PC-9 (cell line): ENCODE measurements around the gene RPGRIP1L.

Experiments
- EZH2 ChIP-seq: fragments of 200-600 bp; sonication (generic); IDR thresholded peaks from 2 replicates; pipeline ENCODE4 v1.8.0; 2017; ENCODE audit warnings: antibody characterized with exemption, low read depth
- TF ChIP-seq, protein P1 (sequence below): fragments of 200-600 bp; sonication (generic); conservative IDR thresholded peaks from 2 replicates; pipeline ENCODE4 v1.6.1; 2017; ENCODE audit warnings: mixed run types, antibody characterized with exemption, mild to moderate bottlenecking, moderate library complexity

GRCh38 chr16:53692146-53692545, 11.5 kb downstream of the RPGRIP1L start:
- TF ChIP-seq, protein P1, sequence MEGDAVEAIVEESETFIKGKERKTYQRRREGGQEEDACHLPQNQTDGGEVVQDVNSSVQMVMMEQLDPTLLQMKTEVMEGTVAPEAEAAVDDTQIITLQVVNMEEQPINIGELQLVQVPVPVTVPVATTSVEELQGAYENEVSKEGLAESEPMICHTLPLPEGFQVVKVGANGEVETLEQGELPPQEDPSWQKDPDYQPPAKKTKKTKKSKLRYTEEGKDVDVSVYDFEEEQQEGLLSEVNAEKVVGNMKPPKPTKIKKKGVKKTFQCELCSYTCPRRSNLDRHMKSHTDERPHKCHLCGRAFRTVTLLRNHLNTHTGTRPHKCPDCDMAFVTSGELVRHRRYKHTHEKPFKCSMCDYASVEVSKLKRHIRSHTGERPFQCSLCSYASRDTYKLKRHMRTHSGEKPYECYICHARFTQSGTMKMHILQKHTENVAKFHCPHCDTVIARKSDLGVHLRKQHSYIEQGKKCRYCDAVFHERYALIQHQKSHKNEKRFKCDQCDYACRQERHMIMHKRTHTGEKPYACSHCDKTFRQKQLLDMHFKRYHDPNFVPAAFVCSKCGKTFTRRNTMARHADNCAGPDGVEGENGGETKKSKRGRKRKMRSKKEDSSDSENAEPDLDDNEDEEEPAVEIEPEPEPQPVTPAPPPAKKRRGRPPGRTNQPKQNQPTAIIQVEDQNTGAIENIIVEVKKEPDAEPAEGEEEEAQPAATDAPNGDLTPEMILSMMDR: peak; percentile 61
- TF ChIP-seq EZH2: no peak
